IPS DF 6.9 (cell line): ENCODE measurements around the gene CAMSAP1.
"Not testable (repeated sequence)": the region's sequence is repeated elsewhere in the genome, so short reads cannot be mapped to it uniquely, and the experiment has no call there.

Source experiments
- DNase-seq: peaks from one replicate; pipeline ENCODE4 v3.0.0-alpha.2; 2013; ENCODE audit warnings: low read depth, low spot score
- H3K27ac ChIP-seq: one replicate; pipeline ENCODE4 v1.5.1; 2013; ENCODE audit warnings: low read length, control low read depth
- H3K27me3 ChIP-seq: 2 replicates; pipeline ENCODE4 v1.6.1; 2013; ENCODE audit warnings: mild to moderate bottlenecking, low read length; ENCODE audit not compliant: control insufficient read depth, insufficient read depth
- H3K36me3 ChIP-seq: 2 replicates; pipeline ENCODE4 v1.6.1; 2013; ENCODE audit warnings: low read length; ENCODE audit not compliant: control insufficient read depth, insufficient read depth
- H3K4me1 ChIP-seq: 2 replicates; pipeline ENCODE4 v1.6.1; 2013; ENCODE audit warnings: low read length; ENCODE audit not compliant: control insufficient read depth, insufficient read depth
- H3K4me3 ChIP-seq: 2 replicates; pipeline ENCODE4 v1.5.1; 2013; ENCODE audit warnings: mild to moderate bottlenecking, low read length
- H3K9me3 ChIP-seq: 2 replicates; pipeline ENCODE4 v1.6.1; 2013; ENCODE audit warnings: low read length, inconsistent platforms; ENCODE audit not compliant: control insufficient read depth, insufficient read depth
- WGBS: extraction: QIAGEN DNeasy Blood & Tissue Kit; methylation state at CpG from one replicate; pipeline ENCODE4 v1.1.7; 2013; ENCODE audit warnings: mixed read lengths, missing lambda C conversion rate; ENCODE audit not compliant: insufficient read length, insufficient coverage; 5-methylcytosine and 5-hydroxymethylcytosine counted together

The CAMSAP1 gene

GRCh38 chr9:135919318-135919890, 12.1 kb upstream of the CAMSAP1 start:
- H3K27ac ChIP-seq = no peak overlapping the region
- no CpG with 5 or more reads among the region's 11 CpGs for WGBS
- H3K4me1 ChIP-seq = no peaks in the 10 kb centered on the region
- no peak overlapping the region for H3K4me3 ChIP-seq
- H3K9me3 ChIP-seq = peaks cover 10% of the 10 kb centered on the region
- no peaks in the 10 kb centered on the region for H3K27me3 ChIP-seq
- peaks cover 6% of the 10 kb centered on the region; the same call in 1 of the 2 replicates for H3K36me3 ChIP-seq
- DNase-seq = no peak

- H3K27ac ChIP-seq, DNase-seq, H3K27me3 ChIP-seq, H3K4me3 ChIP-seq, H3K4me1 ChIP-seq: not testable (repeated sequence)
- Histone ChIP-seq H3K36me3 (peaks cover 14% of the 10 kb centered on the region), H3K9me3 (peaks cover 12% of the 10 kb centered on the region)
- WGBS = no CpG with 5 or more reads among the region's 12 CpGs
Observed at GRCh38 chr9:135916227-135916626, 8.9 kb upstream of the CAMSAP1 start.

GRCh38 chr9:135914921-135915320, 7.6 kb upstream of the CAMSAP1 start:
- Histone ChIP-seq H3K9me3 (peaks cover 12% of the 10 kb centered on the region), H3K27me3 (no peaks in the 10 kb centered on the region), H3K27ac (no peak overlapping the region), H3K36me3 (peaks cover 14% of the 10 kb centered on the region), H3K4me3 (no peak overlapping the region), H3K4me1 (no peaks in the 10 kb centered on the region)
- no peak for DNase-seq
- WGBS = no CpG with 5 or more reads among the region's 1 CpG

- not testable (repeated sequence) for H3K27ac ChIP-seq, H3K4me1 ChIP-seq, H3K4me3 ChIP-seq, DNase-seq, H3K9me3 ChIP-seq, H3K27me3 ChIP-seq
- WGBS = no CpG with 5 or more reads among the region's 9 CpGs
- peaks cover 14% of the 10 kb centered on the region for H3K36me3 ChIP-seq
Observed at GRCh38 chr9:135911233-135911632, 3.9 kb upstream of the CAMSAP1 start.

- Histone ChIP-seq H3K4me1 (0 out of 2 replicates have a peak, but pooled peaks cover 2% of the 10 kb centered on the region), H3K36me3 (peaks cover 14% of the 10 kb centered on the region), H3K4me3 (no peak overlapping the region), H3K27me3 (no peaks in the 10 kb centered on the region), H3K27ac (no peak overlapping the region), H3K9me3 (peaks cover 6% of the 10 kb centered on the region)
- no peak for DNase-seq
- no CpG with 5 or more reads among the region's 9 CpGs for WGBS
Observed at GRCh38 chr9:135910757-135911156, 3.4 kb upstream of the CAMSAP1 start.

GRCh38 chr9:135910216-135910615, 2.9 kb upstream of the CAMSAP1 start:
- H3K4me3 ChIP-seq = no peak overlapping the region
- no peaks in the 10 kb centered on the region for H3K27me3 ChIP-seq
- H3K9me3 ChIP-seq = peaks cover 4% of the 10 kb centered on the region
- no CpG with 5 or more reads among the region's 2 CpGs for WGBS
- DNase-seq = no peak
- H3K36me3 ChIP-seq = peaks cover 11% of the 10 kb centered on the region
- peaks cover 4% of the 10 kb centered on the region; the same call in 1 of the 2 replicates for H3K4me1 ChIP-seq
- H3K27ac ChIP-seq = no peak overlapping the region

- Histone ChIP-seq H3K4me3 (no peak overlapping the region), H3K9me3 (peaks cover 2% of the 10 kb centered on the region), H3K36me3 (peaks cover 8% of the 10 kb centered on the region), H3K27me3 (no peaks in the 10 kb centered on the region), H3K4me1 (peaks cover 4% of the 10 kb centered on the region; the same call in 1 of the 2 replicates), H3K27ac (no peak overlapping the region)
- no peak for DNase-seq
- WGBS = no CpG with 5 or more reads among the region's 6 CpGs
Observed at GRCh38 chr9:135909371-135909770, 2.0 kb upstream of the CAMSAP1 start.

- Histone ChIP-seq H3K27me3 (no peaks in the 10 kb centered on the region), H3K4me3 (no peak overlapping the region), H3K9me3 (peaks cover 2% of the 10 kb centered on the region; the same call in 1 of the 2 replicates), H3K36me3 (peaks cover 6% of the 10 kb centered on the region), H3K4me1 (peaks cover 4% of the 10 kb centered on the region; the same call in 1 of the 2 replicates), H3K27ac (no peak overlapping the region)
- no peak for DNase-seq
- WGBS = no CpG with 5 or more reads among the region's 12 CpGs
Observed at GRCh38 chr9:135908754-135909204, 1.4 kb upstream of the CAMSAP1 start.

- Histone ChIP-seq H3K27ac (no peak overlapping the region), H3K4me3 (peak overlapping the region; percentile 67), H3K9me3 (no peaks in the 10 kb centered on the region), H3K36me3 (peaks cover 2% of the 10 kb centered on the region; the same call in 1 of the 2 replicates), H3K4me1 (peaks cover 4% of the 10 kb centered on the region; the same call in 1 of the 2 replicates), H3K27me3 (no peaks in the 10 kb centered on the region)
- no CpG with 5 or more reads among the region's 42 CpGs for whole genome bisulfite sequencing
- DNase-seq = no peak
Observed at GRCh38 chr9:135908093-135908753, 877 bp upstream of the CAMSAP1 start.

GRCh38 chr9:135907006-135907430, 328 bp downstream of the CAMSAP1 start:
- H3K4me3 ChIP-seq = peak overlapping the region; percentile 95; the same call in 1 of the 2 replicates
- no peaks in the 10 kb centered on the region for H3K9me3 ChIP-seq
- H3K27ac ChIP-seq = no peak overlapping the region
- H3K4me1 ChIP-seq = peaks cover 5% of the 10 kb centered on the region; the same call in 1 of the 2 replicates
- no peaks in the 10 kb centered on the region for H3K27me3 ChIP-seq
- WGBS = no CpG with 5 or more reads among the region's 69 CpGs
- H3K36me3 ChIP-seq = no peaks in the 10 kb centered on the region
- no peak for DNase-seq
